Activated CD8-positive, alpha-beta T cell treated with anti-CD3 and anti-CD28 coated beads, Interleukin-2, amount 10 ng/mL, durations not matched to agents 7 days and 5 days (primary cell): ENCODE results near the gene LAPTM5. TPM values are rescaled to one million over a fixed set of nuclear protein-coding genes. Genes with fewer than 3 reads are reported as not detected.

Experiments
- ATAC-seq: fragments of 150-1000 bp; cut with Tn5 transposase; one replicate; pipeline ENCODE4 v1.10.0; 2021; ENCODE audit warnings: moderate library complexity
- CTCF ChIA-PET: fragments of 350-600 bp; sonication (Branson Sonifier 250); formaldehyde crosslinking; loops from one replicate; lab custom pipeline; 2021; ENCODE audit warnings: antibody characterized with exemption; lab: Charles Lee
- POLR2A ChIA-PET: fragments of 350-600 bp; sonication (Branson Sonifier 250); formaldehyde crosslinking; loops from one replicate; lab custom pipeline; 2021; ENCODE audit warnings: antibody characterized with exemption; lab: Charles Lee
- DNase-seq: peaks from one replicate; pipeline ENCODE4 v3.0.0-alpha.2; 2020
- H3K27ac Mint-ChIP-seq: one replicate; pipeline ENCODE4 v1.8.0; 2021; ENCODE audit warnings: mild to moderate bottlenecking, mixed read lengths
- H3K27me3 Mint-ChIP-seq: one replicate; pipeline ENCODE4 v1.8.0; 2021; ENCODE audit warnings: low read depth, mixed read lengths
- H3K36me3 Mint-ChIP-seq: one replicate; pipeline ENCODE4 v1.8.0; 2021; ENCODE audit warnings: low read depth, mixed read lengths
- H3K4me1 Mint-ChIP-seq: one replicate; pipeline ENCODE4 v1.8.0; 2021; ENCODE audit warnings: low read depth, mixed read lengths
- H3K4me3 Mint-ChIP-seq: one replicate; pipeline ENCODE4 v1.8.0; 2021; ENCODE audit warnings: mild to moderate bottlenecking, mixed read lengths
- H3K9me3 Mint-ChIP-seq: one replicate; pipeline ENCODE4 v1.8.0; 2022; ENCODE audit warnings: mixed read lengths; ENCODE audit not compliant: insufficient read depth
- total RNA-seq, 2 experiments: library from RNA; stranded (reverse); gene quantifications; one replicate each; pipeline ENCODE4 v1.2.3, GENCODE V29; 2021

Gene LAPTM5
- total RNA-seq = 100 to 1,000 TPM; 407 to 413 TPM

GRCh38 chr1:30757352-30758120 lies at the start of gene LAPTM5:
Gene LAPTM5, minus strand, starts transcription at chr1:30757774. Its CDS starts 29 bp downstream, at chr1:30757745.
- POLR2A ChIA-PET = interaction anchor here (0.6 to 14.0 kb wide), 6 partner anchors 8 to 39 kb away, joined by 3 to 290 read pairs (median 4); no protein-coding TSS in a partner anchor
- H3K4me1 Mint-ChIP-seq = peaks cover 81% of the 10 kb centered on the region

GRCh38 chr1:30806381-30807317 lies 49.1 kb upstream of the LAPTM5 start:
- H3K4me3 Mint-ChIP-seq = no peak overlapping the region
- POLR2A ChIA-PET = interaction anchor here (1.3 kb wide), 1 partner anchor 121 kb away, joined by 3 read pairs; no protein-coding TSS in a partner anchor
- CTCF ChIA-PET = interaction anchor here (0.8 to 2.4 kb wide), 3 partner anchors 14 to 122 kb away, joined by 3 to 6 read pairs (median 4); no protein-coding TSS in a partner anchor
- DNase-seq (no peak), ATAC-seq (no peak)
- H3K27me3 Mint-ChIP-seq = peaks cover 66% of the 10 kb centered on the region
- H3K27ac Mint-ChIP-seq = no peak overlapping the region
- H3K9me3 Mint-ChIP-seq = no peaks in the 10 kb centered on the region
- no peaks in the 10 kb centered on the region for H3K36me3 Mint-ChIP-seq
- H3K4me1 Mint-ChIP-seq = peaks cover 4% of the 10 kb centered on the region

More at GRCh38 chr1:30757352-30758120, at the start of gene LAPTM5:
- H3K4me3 Mint-ChIP-seq = peak within 1 kb of the TSS; percentile 96
- ATAC-seq (peak; percentile 43), DNase-seq (peak; percentile 67)
- H3K27me3 Mint-ChIP-seq = no peaks in the 10 kb centered on the region
- CTCF ChIA-PET = interaction anchor here (0.8 to 17.9 kb wide), 12 partner anchors 9 to 171 kb away, joined by 3 to 242 read pairs (median 4); partner anchors contain the start of gene MATN1
- H3K9me3 Mint-ChIP-seq = no peaks in the 10 kb centered on the region
- H3K27ac Mint-ChIP-seq = peak within 1 kb of the TSS; percentile 96
- H3K36me3 Mint-ChIP-seq = peaks cover 41% of the 10 kb centered on the region

GRCh38 chr1:30805304-30806003 lies 47.9 kb upstream of the LAPTM5 start:
- ATAC-seq (no peak), DNase-seq (no peak)
- Mint-ChIP-seq H3K9me3 (no peaks in the 10 kb centered on the region), H3K27ac (peak overlapping the region; percentile 34), H3K4me1 (peaks cover 5% of the 10 kb centered on the region), H3K27me3 (peaks cover 61% of the 10 kb centered on the region), H3K36me3 (no peaks in the 10 kb centered on the region), H3K4me3 (no peak overlapping the region)
- ChIA-PET POLR2A (interaction anchor here (1.3 kb wide), 1 partner anchor 123 kb away, joined by 3 read pairs; no protein-coding TSS in a partner anchor), CTCF (interaction anchor here (1.5 to 6.2 kb wide), 3 partner anchors 15 to 124 kb away, joined by 4 to 108 read pairs (median 6); no protein-coding TSS in a partner anchor)

GRCh38 chr1:30804822-30805221 lies 47.2 kb upstream of the LAPTM5 start:
- ChIA-PET CTCF (interaction anchor here (6.2 kb wide), 1 partner anchor 107 kb away, joined by 108 read pairs; no protein-coding TSS in a partner anchor), POLR2A (no interaction called here)
- no peak overlapping the region for H3K27ac Mint-ChIP-seq
- H3K27me3 Mint-ChIP-seq = peaks cover 61% of the 10 kb centered on the region
- DNase-seq (no peak), ATAC-seq (no peak)
- H3K4me1 Mint-ChIP-seq = peaks cover 5% of the 10 kb centered on the region
- no peaks in the 10 kb centered on the region for H3K9me3 Mint-ChIP-seq
- no peak overlapping the region for H3K4me3 Mint-ChIP-seq
- H3K36me3 Mint-ChIP-seq = no peaks in the 10 kb centered on the region

- Mint-ChIP-seq H3K27ac (no peak overlapping the region), H3K27me3 (peaks cover 61% of the 10 kb centered on the region), H3K4me3 (no peak overlapping the region), H3K4me1 (peaks cover 5% of the 10 kb centered on the region), H3K36me3 (no peaks in the 10 kb centered on the region), H3K9me3 (no peaks in the 10 kb centered on the region)
- CTCF ChIA-PET = interaction anchor here (4.3 to 6.2 kb wide), 3 partner anchors 25 to 127 kb away, joined by 18 to 108 read pairs (median 81); no protein-coding TSS in a partner anchor
- ATAC-seq (no peak), DNase-seq (no peak)
- POLR2A ChIA-PET = no interaction called here
These were observed 46.8 kb upstream of the LAPTM5 start for GRCh38 chr1:30804352-30804751.

GRCh38 chr1:30803562-30803961 lies 46.0 kb upstream of the LAPTM5 start:
- no peak for ATAC-seq
- CTCF ChIA-PET = interaction anchor here (1.0 to 6.2 kb wide), 4 partner anchors 24 to 128 kb away, joined by 3 to 108 read pairs (median 50); no protein-coding TSS in a partner anchor
- Mint-ChIP-seq H3K27ac (no peak overlapping the region), H3K4me3 (no peak overlapping the region), H3K9me3 (no peaks in the 10 kb centered on the region), H3K36me3 (no peaks in the 10 kb centered on the region), H3K4me1 (peaks cover 5% of the 10 kb centered on the region), H3K27me3 (peaks cover 55% of the 10 kb centered on the region)
- POLR2A ChIA-PET = interaction anchor here (0.7 kb wide), 1 partner anchor 207 kb away, joined by 3 read pairs; no protein-coding TSS in a partner anchor
- DNase-seq = no peak

- peaks cover 44% of the 10 kb centered on the region for H3K27me3 Mint-ChIP-seq
- ChIA-PET POLR2A (interaction anchor here (1.0 kb wide), 1 partner anchor 111 kb away, joined by 3 read pairs; no protein-coding TSS in a partner anchor), CTCF (interaction anchor here (0.7 to 6.2 kb wide), 41 partner anchors 9 to 534 kb away, joined by 3 to 108 read pairs (median 4); partner anchors contain the start of gene LAPTM5)
- no peaks in the 10 kb centered on the region for H3K9me3 Mint-ChIP-seq
- no peak overlapping the region for H3K4me3 Mint-ChIP-seq
- peak; percentile 81 for ATAC-seq
- DNase-seq = peak; percentile 83
- peaks cover 7% of the 10 kb centered on the region for H3K4me1 Mint-ChIP-seq
- H3K36me3 Mint-ChIP-seq = no peaks in the 10 kb centered on the region
- H3K27ac Mint-ChIP-seq = no peak overlapping the region
These were observed 44.2 kb upstream of the LAPTM5 start for GRCh38 chr1:30801771-30802198.

- no peaks in the 10 kb centered on the region for H3K36me3 Mint-ChIP-seq
- no peak for ATAC-seq
- H3K4me1 Mint-ChIP-seq = peaks cover 7% of the 10 kb centered on the region
- H3K4me3 Mint-ChIP-seq = no peak overlapping the region
- ChIA-PET POLR2A (no interaction called here), CTCF (no interaction called here)
- DNase-seq = no peak
- H3K27ac Mint-ChIP-seq = no peak overlapping the region
- peaks cover 18% of the 10 kb centered on the region for H3K27me3 Mint-ChIP-seq
- H3K9me3 Mint-ChIP-seq = no peaks in the 10 kb centered on the region
These were observed 41.6 kb upstream of the LAPTM5 start for GRCh38 chr1:30799233-30799511.

- Mint-ChIP-seq H3K36me3 (no peaks in the 10 kb centered on the region), H3K4me1 (peaks cover 7% of the 10 kb centered on the region), H3K4me3 (no peak overlapping the region), H3K27me3 (peaks cover 13% of the 10 kb centered on the region), H3K9me3 (no peaks in the 10 kb centered on the region), H3K27ac (no peak overlapping the region)
- DNase-seq = no peak
- ChIA-PET POLR2A (no interaction called here), CTCF (interaction anchor here (1.0 to 1.5 kb wide), 2 partner anchors 12 to 80 kb away, joined by 3 to 7 read pairs; no protein-coding TSS in a partner anchor)
- no peak for ATAC-seq
These were observed 41.0 kb upstream of the LAPTM5 start for GRCh38 chr1:30798389-30799232.

GRCh38 chr1:30795026-30795425 lies 37.5 kb upstream of the LAPTM5 start:
- no peak overlapping the region for H3K27ac Mint-ChIP-seq
- H3K9me3 Mint-ChIP-seq = no peaks in the 10 kb centered on the region
- no peaks in the 10 kb centered on the region for H3K36me3 Mint-ChIP-seq
- H3K27me3 Mint-ChIP-seq = peaks cover 14% of the 10 kb centered on the region
- ATAC-seq (no peak), DNase-seq (no peak)
- POLR2A ChIA-PET = no interaction called here
- H3K4me3 Mint-ChIP-seq = no peak overlapping the region
- peaks cover 14% of the 10 kb centered on the region for H3K4me1 Mint-ChIP-seq
- CTCF ChIA-PET = interaction anchor here (1.0 to 1.8 kb wide), 5 partner anchors 12 to 134 kb away, joined by 3 to 6 read pairs (median 3); no protein-coding TSS in a partner anchor
